ENCODE measurements around the gene WNT7A. TPM values are rescaled to one million over a fixed set of nuclear protein-coding genes. Genes with fewer than 3 reads are reported as not detected.

Gene WNT7A
- total RNA-seq, 1 experiment from 2014 or later = 0.34 TPM

DNA sequence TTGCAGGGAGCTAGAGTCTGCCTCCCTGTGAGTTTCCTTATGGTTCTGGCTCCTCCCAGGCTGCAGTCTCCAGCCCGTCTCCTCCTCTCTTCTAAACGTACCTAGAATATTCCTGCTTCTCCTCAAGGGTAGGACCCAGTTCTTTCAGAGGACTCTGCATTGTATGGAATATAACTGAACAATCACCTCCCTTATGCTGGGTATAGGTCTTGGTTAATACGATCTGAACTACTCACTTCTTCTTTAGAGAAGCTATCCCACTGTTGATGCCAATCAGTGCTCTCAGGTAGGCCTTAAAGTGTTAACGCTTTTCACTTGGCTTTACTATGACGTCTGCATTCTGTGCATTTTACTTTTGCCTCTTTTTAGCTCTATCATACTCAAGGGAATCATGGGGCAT lies 98.5 kb downstream of the WNT7A start:
- H3K27me3 ChIP-seq (ENCODE audit: insufficient read depth, low read length) = no peaks in the 10 kb centered on the region
- CTCF ChIA-PET = interaction anchor here (1.1 kb wide), 1 partner anchor 18 kb away, joined by 3 read pairs; no protein-coding TSS in a partner anchor
- no peaks in the 10 kb centered on the region for H3K4me1 ChIP-seq (ENCODE audit: control insufficient read depth in 1 of 2, insufficient read depth in 2 of 2, low read length in 2 of 2)
- intact Hi-C loops (cut with micrococcal nuclease) = no loop called here
- no TSS peak for BruUV-seq (replicated peaks)
- no peak for ATAC-seq
- H3K4me3 ChIP-seq (replicated peaks in 1 of 2; ENCODE audit: low read depth in 1 of 2, low read length in 2 of 2) = no peak overlapping the region
- H3K9me3 ChIP-seq (ENCODE audit: control insufficient read depth in 1 of 2, insufficient read depth in 1 of 2, low read depth in 1 of 2, low read length in 2 of 2) = no peaks in the 10 kb centered on the region
- DNase-seq (ENCODE audit: low read depth, low spot score) = no peak
- no peaks in the 10 kb centered on the region for H3K79me2 ChIP-seq (ENCODE audit: insufficient read depth, low read length)
- POLR2A ChIA-PET = no interaction called here
- H3K27ac ChIP-seq (ENCODE audit: low read depth, low read length) = no peak overlapping the region
- no peak for TF ChIP-seq EZH2 (IDR thresholded peaks at IDR 0.05)
- no peaks in the 10 kb centered on the region for H3K9me2 ChIP-seq (ENCODE audit: insufficient read depth)
- no peaks in the 10 kb centered on the region for H4K20me1 ChIP-seq (ENCODE audit: insufficient read depth)
- H3K9ac ChIP-seq (ENCODE audit: low read length) = no peak overlapping the region
- no peaks in the 10 kb centered on the region for H3K36me3 ChIP-seq (ENCODE audit: control insufficient read depth in 1 of 2, insufficient read depth in 2 of 2, low read length in 2 of 2)
- H3K4me2 ChIP-seq (ENCODE audit: low read length) = no peak overlapping the region
- RAD21 ChIA-PET (ENCODE audit: low non-redundant PET in 1 of 2, low total read pairs in 2 of 2, uncharacterized antibody in 2 of 2, unreplicated experiment in 2 of 2) = no interaction called here
- no peak overlapping the region for H2AFZ ChIP-seq (ENCODE audit: low read depth, low read length, poor library complexity, severe bottlenecking)

DNA sequence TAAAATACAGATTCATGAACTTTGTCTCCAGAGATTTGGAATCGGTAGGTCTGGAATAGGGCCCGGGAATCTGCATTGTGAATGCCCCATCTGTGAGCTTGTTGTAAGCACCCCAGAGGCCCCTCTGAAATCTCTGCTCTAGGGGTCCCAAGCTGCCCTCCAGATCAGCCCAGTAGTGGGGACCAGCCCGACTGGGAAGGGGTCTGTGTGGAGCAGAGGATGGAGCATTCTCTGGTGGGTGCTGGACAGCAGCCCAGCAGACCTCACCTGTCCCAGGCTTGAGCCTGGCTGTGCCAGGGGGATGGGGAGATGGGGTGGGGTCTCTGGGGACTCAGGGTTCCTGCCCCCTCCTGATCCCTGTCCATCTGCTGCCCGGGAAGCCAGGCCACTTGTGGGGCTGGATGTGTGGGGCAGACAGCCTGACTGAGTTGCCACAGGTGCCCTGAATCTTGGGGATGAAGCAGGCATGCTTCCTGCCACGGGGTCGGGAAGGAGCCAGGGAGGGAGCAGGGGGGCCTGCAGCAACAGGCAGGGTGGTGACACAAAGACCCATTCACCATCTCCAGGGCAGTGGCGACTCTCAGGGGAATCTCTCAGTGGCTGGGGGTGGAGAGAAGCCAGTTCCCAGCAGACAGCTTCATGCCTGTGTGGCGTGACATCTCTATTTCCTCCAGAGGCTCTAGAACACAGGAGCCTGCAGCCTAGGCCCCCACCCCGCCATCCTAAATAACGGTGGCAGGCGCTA lies 99.3 kb downstream of the WNT7A start:
- no TSS peak for BruUV-seq (replicated peaks)
- Histone ChIP-seq H3K9ac (ENCODE audit: low read length) (no peak overlapping the region), H3K4me2 (ENCODE audit: low read length) (no peak overlapping the region), H3K36me3 (ENCODE audit: control insufficient read depth in 1 of 2, insufficient read depth in 2 of 2, low read length in 2 of 2) (no peaks in the 10 kb centered on the region), H2AFZ (ENCODE audit: low read depth, low read length, poor library complexity, severe bottlenecking) (no peak overlapping the region), H3K9me2 (ENCODE audit: insufficient read depth) (no peaks in the 10 kb centered on the region), H3K4me1 (ENCODE audit: control insufficient read depth in 1 of 2, insufficient read depth in 2 of 2, low read length in 2 of 2) (no peaks in the 10 kb centered on the region), H4K20me1 (ENCODE audit: insufficient read depth) (no peaks in the 10 kb centered on the region), H3K4me3 (replicated peaks in 1 of 2; ENCODE audit: low read depth in 1 of 2, low read length in 2 of 2) (no peak overlapping the region), H3K9me3 (ENCODE audit: control insufficient read depth in 1 of 2, insufficient read depth in 1 of 2, low read depth in 1 of 2, low read length in 2 of 2) (no peaks in the 10 kb centered on the region), H3K27me3 (ENCODE audit: insufficient read depth, low read length) (no peaks in the 10 kb centered on the region), H3K79me2 (ENCODE audit: insufficient read depth, low read length) (no peaks in the 10 kb centered on the region), H3K27ac (ENCODE audit: low read depth, low read length) (no peak overlapping the region)
- ChIA-PET RAD21 (ENCODE audit: low non-redundant PET in 1 of 2, low total read pairs in 2 of 2, uncharacterized antibody in 2 of 2, unreplicated experiment in 2 of 2) (no interaction called here), CTCF (interaction anchor here (1.1 kb wide), 1 partner anchor 17 kb away, joined by 3 read pairs; no protein-coding TSS in a partner anchor), POLR2A (no interaction called here)
- intact Hi-C loops (cut with micrococcal nuclease) = no loop called here
- ATAC-seq (no peak), DNase-seq (ENCODE audit: low read depth, low spot score) (no peak)
- TF ChIP-seq SRF (IDR thresholded peaks at IDR 0.05; ENCODE audit: low read depth) (no peak), SIN3A (IDR thresholded peaks at IDR 0.05; ENCODE audit: low read depth) (no peak), ZNF274 (IDR thresholded peaks at IDR 0.05; ENCODE audit: low read depth, low read length) (no peak), ZFX (IDR thresholded peaks at IDR 0.05) (no peak), POLR2AphosphoS5 (IDR thresholded peaks at IDR 0.05; ENCODE audit: low read depth, low read length) (no peak)
- TF ChIP-seq, protein P1, sequence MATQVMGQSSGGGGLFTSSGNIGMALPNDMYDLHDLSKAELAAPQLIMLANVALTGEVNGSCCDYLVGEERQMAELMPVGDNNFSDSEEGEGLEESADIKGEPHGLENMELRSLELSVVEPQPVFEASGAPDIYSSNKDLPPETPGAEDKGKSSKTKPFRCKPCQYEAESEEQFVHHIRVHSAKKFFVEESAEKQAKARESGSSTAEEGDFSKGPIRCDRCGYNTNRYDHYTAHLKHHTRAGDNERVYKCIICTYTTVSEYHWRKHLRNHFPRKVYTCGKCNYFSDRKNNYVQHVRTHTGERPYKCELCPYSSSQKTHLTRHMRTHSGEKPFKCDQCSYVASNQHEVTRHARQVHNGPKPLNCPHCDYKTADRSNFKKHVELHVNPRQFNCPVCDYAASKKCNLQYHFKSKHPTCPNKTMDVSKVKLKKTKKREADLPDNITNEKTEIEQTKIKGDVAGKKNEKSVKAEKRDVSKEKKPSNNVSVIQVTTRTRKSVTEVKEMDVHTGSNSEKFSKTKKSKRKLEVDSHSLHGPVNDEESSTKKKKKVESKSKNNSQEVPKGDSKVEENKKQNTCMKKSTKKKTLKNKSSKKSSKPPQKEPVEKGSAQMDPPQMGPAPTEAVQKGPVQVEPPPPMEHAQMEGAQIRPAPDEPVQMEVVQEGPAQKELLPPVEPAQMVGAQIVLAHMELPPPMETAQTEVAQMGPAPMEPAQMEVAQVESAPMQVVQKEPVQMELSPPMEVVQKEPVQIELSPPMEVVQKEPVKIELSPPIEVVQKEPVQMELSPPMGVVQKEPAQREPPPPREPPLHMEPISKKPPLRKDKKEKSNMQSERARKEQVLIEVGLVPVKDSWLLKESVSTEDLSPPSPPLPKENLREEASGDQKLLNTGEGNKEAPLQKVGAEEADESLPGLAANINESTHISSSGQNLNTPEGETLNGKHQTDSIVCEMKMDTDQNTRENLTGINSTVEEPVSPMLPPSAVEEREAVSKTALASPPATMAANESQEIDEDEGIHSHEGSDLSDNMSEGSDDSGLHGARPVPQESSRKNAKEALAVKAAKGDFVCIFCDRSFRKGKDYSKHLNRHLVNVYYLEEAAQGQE (IDR thresholded peaks at IDR 0.05; ENCODE audit: low read depth) = no peak; the same call in 1 of the 2 replicates
- TF ChIP-seq, protein P2, sequence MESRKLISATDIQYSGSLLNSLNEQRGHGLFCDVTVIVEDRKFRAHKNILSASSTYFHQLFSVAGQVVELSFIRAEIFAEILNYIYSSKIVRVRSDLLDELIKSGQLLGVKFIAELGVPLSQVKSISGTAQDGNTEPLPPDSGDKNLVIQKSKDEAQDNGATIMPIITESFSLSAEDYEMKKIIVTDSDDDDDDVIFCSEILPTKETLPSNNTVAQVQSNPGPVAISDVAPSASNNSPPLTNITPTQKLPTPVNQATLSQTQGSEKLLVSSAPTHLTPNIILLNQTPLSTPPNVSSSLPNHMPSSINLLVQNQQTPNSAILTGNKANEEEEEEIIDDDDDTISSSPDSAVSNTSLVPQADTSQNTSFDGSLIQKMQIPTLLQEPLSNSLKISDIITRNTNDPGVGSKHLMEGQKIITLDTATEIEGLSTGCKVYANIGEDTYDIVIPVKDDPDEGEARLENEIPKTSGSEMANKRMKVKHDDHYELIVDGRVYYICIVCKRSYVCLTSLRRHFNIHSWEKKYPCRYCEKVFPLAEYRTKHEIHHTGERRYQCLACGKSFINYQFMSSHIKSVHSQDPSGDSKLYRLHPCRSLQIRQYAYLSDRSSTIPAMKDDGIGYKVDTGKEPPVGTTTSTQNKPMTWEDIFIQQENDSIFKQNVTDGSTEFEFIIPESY (IDR thresholded peaks at IDR 0.05; ENCODE audit: extremely low read depth, insufficient replicate concordance, low read length) = no peak
